Hematopoietic multipotent progenitor cell treated with erythropoietin and hydrocortisone succinate and interleukin-3 and kit ligand, for 15 days (in vitro differentiated cells): ENCODE measurements around the gene C12orf57.

ENCODE experiments used
- DNase-seq: peaks from one replicate; pipeline ENCODE4 v3.0.0-alpha.2; 2015; ENCODE audit warnings: low spot score

Gene C12orf57

GRCh38 chr12:6965026-6965661, 21.3 kb downstream of the C12orf57 start:
- peak; percentile 90 for DNase-seq

- DNase-seq: no peak
Measured at GRCh38 chr12:6965714-6966113, 21.9 kb downstream of the C12orf57 start.

GRCh38 chr12:6966351-6966750, 22.5 kb downstream of the C12orf57 start:
- no peak for DNase-seq

GRCh38 chr12:6967651-6968100, 23.9 kb downstream of the C12orf57 start:
- DNase-seq: no peak

GRCh38 chr12:6968426-6968825, 24.6 kb downstream of the C12orf57 start:
- no peak for DNase-seq

- DNase-seq: peak; percentile 30
Measured at GRCh38 chr12:6970096-6970527, 26.3 kb downstream of the C12orf57 start.

- DNase-seq: no peak
Measured at GRCh38 chr12:6974180-6974579, 30.4 kb downstream of the C12orf57 start.

GRCh38 chr12:6975297-6976032, 31.6 kb downstream of the C12orf57 start:
- DNase-seq: no peak

- DNase-seq: no peak
Measured at GRCh38 chr12:6977653-6978052, 33.8 kb downstream of the C12orf57 start.

- DNase-seq: no peak
Measured at GRCh38 chr12:6978188-6978587, 34.4 kb downstream of the C12orf57 start.

GRCh38 chr12:6978611-6979011, 34.8 kb downstream of the C12orf57 start:
- no peak for DNase-seq

GRCh38 chr12:6979021-6979420, 35.2 kb downstream of the C12orf57 start:
- no peak for DNase-seq

GRCh38 chr12:6979453-6979852, 35.6 kb downstream of the C12orf57 start:
- DNase-seq: no peak

GRCh38 chr12:6980075-6980474, 36.3 kb downstream of the C12orf57 start:
- DNase-seq: no peak

GRCh38 chr12:6980740-6981139, 36.9 kb downstream of the C12orf57 start:
- no peak for DNase-seq

- no peak for DNase-seq
Measured at GRCh38 chr12:6981152-6982052, 37.6 kb downstream of the C12orf57 start.

GRCh38 chr12:6982532-6982931, 38.7 kb downstream of the C12orf57 start:
- DNase-seq: no peak

- no peak for DNase-seq
Measured at GRCh38 chr12:6987956-6988553, 44.2 kb downstream of the C12orf57 start.
